Sigmoid colon (tissue), 7 donors: ENCODE data around the gene SRGAP2C. TPM values are rescaled to one million over a fixed set of nuclear protein-coding genes. Genes with fewer than 3 reads are reported as not detected.
"Not testable (repeated sequence)": the region's sequence is repeated elsewhere in the genome, so short reads cannot be mapped to it uniquely, and the experiment has no call there.

Experiments used
- DNase-seq: peaks from one replicate; pipeline ENCODE4 v3.0.0-alpha.2; 2019
- H3K27ac ChIP-seq, 4 donors: fragments of 200-600 bp; sonication (generic); one replicate each; pipeline ENCODE4 v1.5.1; 2016 to 2019; ENCODE audit warnings: mild to moderate bottlenecking in 1 of 4
- H3K27me3 ChIP-seq, 3 donors: fragments of 200-600 bp; sonication (generic); one replicate each; pipeline ENCODE4 v1.5.1; 2019; ENCODE audit warnings: mild to moderate bottlenecking in 1 of 3
- H3K36me3 ChIP-seq, 4 donors: fragments of 200-600 bp; sonication (generic); one replicate each; pipeline ENCODE4 v1.5.1; 2016 to 2019
- H3K4me1 ChIP-seq, 4 donors: fragments of 200-600 bp; sonication (generic); one replicate each; pipeline ENCODE4 v1.5.1; 2017 to 2019
- H3K4me3 ChIP-seq, 4 donors: fragments of 200-600 bp; sonication (generic); one replicate each; pipeline ENCODE4 v1.5.1; 2017 to 2019; ENCODE audit warnings: mild to moderate bottlenecking in 2 of 4, moderate library complexity in 1 of 4
- H3K9me3 ChIP-seq, 4 donors: fragments of 200-600 bp in 3 of 4; sonication (generic) in 3 of 4; one replicate each; pipeline versions ENCODE4 v1.5.1 to v1.6.1; 2013 to 2019
- WGBS, 2 donors: extraction: QIAGEN DNeasy Blood & Tissue Kit; methylation state at CpG; one replicate each; pipeline ENCODE4 v1.1.7; 2013; 5-methylcytosine and 5-hydroxymethylcytosine counted together
- intact Hi-C: fragments of 100-400 bp; cut with DNase I; formaldehyde crosslinking; loops from one replicate; pipeline ENCODE4 v1.15.1; 2023
- polyA plus RNA-seq, 3 donors: library from polyadenylated mRNA; stranded (reverse); fragments of 200-250 nt; gene quantifications; one replicate each; pipeline ENCODE4 v1.2.3, GENCODE V29; 2013
- total RNA-seq, 4 donors: library from RNA; depleted of rRNA; stranded (reverse); fragments of >200 nt; gene quantifications; one replicate each; pipeline ENCODE4 v1.1.0, GENCODE V29; 2016
- donor health status: healthy with polysubstance abuse.
- donor health status: Bipolar disorder and iron deficiency.
- donor health status: healthy.

Gene SRGAP2C
- total and polyA plus RNA-seq, 7 donors, result 0.92 to 26.0 (median 20.9) TPM

DNA sequence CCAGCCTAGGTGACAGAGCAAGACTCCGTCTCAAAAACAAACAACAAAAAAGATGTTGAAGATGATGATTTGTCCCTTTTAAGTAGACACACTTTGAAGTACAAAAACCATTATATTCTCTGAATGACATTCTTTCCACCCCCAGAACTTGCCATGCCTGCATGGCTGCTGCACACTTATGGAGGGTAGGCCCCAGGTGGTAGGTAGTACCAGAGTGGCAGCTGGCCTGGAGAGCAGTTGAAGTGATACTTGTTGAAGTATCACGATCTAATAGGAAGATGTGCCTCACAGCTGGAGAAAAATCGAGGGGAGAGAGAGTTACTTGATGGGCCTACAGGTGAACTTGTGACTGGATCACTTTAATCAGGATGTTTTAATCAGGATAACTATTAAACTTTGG lies 15.0 kb downstream of the SRGAP2C start:
- intact Hi-C loops, H3K27ac ChIP-seq, H3K9me3 ChIP-seq, H3K36me3 ChIP-seq, DNase-seq, H3K27me3 ChIP-seq, H3K4me1 ChIP-seq, H3K4me3 ChIP-seq: not testable (repeated sequence)
- 88 to 100% methylated on average over 1 of the region's 3 CpGs for WGBS, 2 donors

DNA sequence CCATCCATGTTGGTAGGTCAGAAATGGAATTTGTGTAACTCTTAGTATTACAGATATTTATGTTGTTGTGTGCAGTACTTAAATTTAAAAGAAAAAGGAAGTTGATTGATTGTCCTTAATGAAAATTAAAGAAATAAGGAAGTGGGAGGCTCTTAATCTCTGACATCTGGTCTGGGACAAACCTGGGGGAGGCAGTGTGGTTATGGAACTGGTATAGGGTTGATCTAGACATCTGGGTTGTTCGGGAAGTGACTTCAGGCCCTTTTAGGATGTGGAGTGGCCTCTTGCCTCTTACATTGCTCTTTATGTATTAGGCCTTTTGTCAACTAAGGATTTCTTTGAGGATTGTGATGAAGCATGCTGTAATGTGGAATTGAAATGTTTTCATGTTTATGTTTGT lies 15.5 kb downstream of the SRGAP2C start:
- DNase-seq, intact Hi-C loops: not testable (repeated sequence)
- no CpG with 5 or more reads among the region's 1 CpG for WGBS, 2 donors

DNA sequence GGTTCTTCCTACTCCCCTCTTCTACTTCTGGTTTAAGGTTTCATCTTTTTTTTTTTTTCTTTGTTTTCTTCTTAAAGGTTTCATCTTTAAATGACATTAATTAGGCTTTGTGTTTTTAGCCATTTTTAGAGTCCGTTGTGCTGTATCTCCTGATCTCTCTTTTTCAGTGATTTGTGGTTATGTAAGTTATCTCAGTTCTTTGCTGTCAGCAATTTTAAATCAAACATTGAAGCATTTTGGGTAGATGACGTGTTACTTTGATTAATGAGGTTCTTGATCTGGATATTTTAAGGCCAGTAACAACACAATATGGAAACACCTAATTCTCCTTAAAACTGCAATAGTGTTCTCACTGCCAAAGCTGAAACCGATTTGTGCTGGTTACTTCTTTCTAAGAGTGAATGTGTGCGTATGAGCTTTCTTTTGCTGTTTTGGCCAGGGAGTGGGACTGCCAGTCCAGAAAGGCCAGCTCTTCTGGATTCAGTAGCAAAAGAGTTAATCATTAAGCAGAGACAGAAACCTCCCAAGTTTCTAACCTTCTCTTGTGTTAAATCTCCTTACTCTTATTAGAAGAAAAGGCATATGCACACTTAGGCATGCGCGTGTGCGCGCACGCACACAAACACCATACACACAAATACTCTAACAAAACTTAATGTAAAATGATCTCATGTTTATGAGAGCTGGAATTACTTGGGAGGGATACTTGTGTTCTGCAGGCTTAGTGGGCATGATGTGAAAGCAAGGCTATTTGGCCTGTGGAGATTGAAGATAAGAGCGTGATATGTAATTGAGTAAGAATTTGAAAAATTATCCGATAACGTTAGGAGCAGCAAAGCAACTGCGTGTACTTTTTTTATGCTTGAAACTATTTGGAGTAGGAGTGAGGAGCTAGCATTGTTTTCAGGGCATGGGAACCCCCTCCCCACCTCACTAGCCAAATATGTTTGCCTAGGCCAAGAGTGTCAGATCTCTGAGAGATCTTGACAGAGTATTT lies 16.5 kb downstream of the SRGAP2C start:
- H3K27ac ChIP-seq, H3K9me3 ChIP-seq, H3K4me1 ChIP-seq, H3K36me3 ChIP-seq, intact Hi-C loops, H3K27me3 ChIP-seq, DNase-seq, H3K4me3 ChIP-seq: not testable (repeated sequence)
- WGBS, 2 donors, result 87 to 91% methylated on average over 9 of the region's 13 CpGs

More for the DNA sequence above, 15.5 kb downstream of the SRGAP2C start:
- not testable (repeated sequence) for H3K4me3 ChIP-seq, H3K27me3 ChIP-seq, H3K27ac ChIP-seq, H3K9me3 ChIP-seq, H3K4me1 ChIP-seq, H3K36me3 ChIP-seq

DNA sequence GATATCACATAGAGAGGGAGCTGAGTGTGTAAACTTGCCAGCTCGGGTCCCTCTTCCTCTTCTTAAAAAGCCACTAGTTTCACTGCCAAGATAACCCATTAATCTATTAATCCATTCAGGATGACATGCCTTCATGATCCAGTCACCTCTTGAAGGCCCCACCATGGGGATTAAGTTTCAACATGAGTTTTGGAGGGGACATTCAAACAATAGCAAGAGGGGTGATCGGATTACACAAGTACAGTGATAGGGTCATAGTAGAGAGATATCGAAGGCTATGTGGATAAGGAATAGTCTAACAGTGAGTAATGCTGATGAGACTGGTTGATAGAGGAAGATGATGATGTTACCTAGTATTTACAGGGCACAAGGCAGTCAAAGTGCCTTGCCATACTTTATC lies 18.2 kb downstream of the SRGAP2C start:
- H3K36me3 ChIP-seq, H3K4me3 ChIP-seq, DNase-seq, H3K27me3 ChIP-seq, intact Hi-C loops, H3K27ac ChIP-seq, H3K4me1 ChIP-seq, H3K9me3 ChIP-seq: not testable (repeated sequence)
- WGBS, 2 donors, result 92 to 97% methylated on average over 3 of the region's 3 CpGs

DNA sequence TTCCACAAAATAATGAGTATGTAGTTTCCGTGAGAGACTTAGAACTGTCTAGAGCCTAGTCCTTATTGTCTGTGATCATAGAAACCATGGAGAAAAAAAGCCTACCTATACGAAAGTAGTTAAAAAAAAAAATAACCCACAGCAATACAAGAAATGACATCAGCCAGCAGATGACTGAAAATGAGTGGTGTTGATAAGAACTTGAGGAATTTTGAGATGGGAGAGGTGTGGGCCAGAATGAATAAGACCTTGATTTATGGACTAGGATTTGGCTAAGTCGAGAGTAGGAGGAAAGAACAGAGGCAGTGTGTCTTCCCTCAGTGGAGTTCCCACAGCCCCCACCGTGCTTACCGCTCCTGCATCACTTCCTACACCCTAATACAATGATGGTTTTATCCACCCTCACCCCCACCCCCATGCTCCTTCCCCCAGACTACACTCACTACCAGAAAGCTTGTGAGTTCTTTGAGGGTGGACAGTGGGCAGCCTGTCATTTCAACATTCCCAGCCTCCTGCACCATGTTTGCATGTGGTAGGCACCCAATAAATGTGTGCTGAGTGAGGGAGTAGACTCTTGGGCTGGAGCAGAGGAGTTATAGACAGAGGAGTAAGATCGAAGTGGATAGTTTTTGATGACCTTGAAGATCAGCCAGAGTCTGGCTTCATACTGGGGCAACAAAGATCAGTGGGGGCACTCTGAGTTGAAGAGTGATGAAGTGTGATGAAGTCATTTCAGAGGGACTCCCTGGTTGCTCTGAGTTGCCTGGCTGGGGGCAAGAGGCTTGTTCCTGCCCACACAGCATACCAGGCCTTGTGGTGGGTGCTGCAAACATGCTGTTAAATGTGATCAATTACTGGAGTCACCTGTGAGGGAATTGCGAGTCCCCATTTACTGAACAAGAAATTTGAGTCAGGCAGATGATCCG lies 21.3 kb downstream of the SRGAP2C start:
- DNase-seq, H3K36me3 ChIP-seq, H3K4me3 ChIP-seq, H3K27me3 ChIP-seq, H3K9me3 ChIP-seq, H3K27ac ChIP-seq, H3K4me1 ChIP-seq, intact Hi-C loops: not testable (repeated sequence)
- WGBS, 2 donors, result 90 to 99% methylated on average over 3 of the region's 8 CpGs

DNA sequence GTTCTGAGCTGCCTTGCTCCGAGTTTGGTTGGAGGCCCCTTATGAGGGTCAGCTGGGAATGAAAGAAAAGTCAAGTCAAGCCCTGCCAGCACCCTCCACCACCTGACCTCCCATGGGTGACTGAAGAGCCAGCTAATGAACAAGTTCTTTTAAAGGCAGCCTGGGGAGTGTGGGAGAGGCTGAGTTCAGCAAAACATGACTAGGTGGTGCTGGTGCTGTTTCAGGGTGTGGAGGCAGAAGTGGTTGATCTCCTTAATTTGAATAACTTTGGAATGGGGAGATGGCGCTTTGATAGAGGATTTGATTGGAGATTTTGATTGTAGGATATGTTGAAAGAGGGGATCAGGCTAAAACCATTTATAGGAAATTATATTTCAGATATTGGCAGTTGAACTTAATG lies 22.6 kb downstream of the SRGAP2C start:
- H3K27ac ChIP-seq, H3K27me3 ChIP-seq, H3K4me1 ChIP-seq, intact Hi-C loops, H3K4me3 ChIP-seq, DNase-seq, H3K36me3 ChIP-seq, H3K9me3 ChIP-seq: not testable (repeated sequence)
- WGBS, 2 donors, result 96 to 100% methylated on average over 1 of the region's 2 CpGs

DNA sequence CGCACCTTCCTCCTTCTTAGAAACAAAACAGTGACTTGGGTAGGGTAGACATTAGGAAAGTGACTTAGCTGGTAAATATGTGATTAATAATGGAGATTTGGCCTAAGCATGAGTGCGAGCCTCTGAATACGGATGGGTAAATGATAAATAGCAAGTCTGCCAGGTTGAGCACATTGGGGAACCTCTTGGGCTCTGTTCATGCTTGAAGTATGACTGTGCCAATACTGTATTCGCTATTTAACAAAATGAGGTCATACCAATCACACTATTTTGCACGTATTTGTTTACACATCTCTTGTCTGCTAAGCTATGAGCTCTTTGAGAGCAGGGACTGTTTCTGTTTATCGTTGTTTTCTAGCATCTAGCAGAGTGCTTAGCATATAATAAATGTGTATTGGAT lies 23.6 kb downstream of the SRGAP2C start:
- intact Hi-C loops, DNase-seq, H3K36me3 ChIP-seq, H3K4me1 ChIP-seq, H3K9me3 ChIP-seq, H3K27me3 ChIP-seq, H3K27ac ChIP-seq, H3K4me3 ChIP-seq: not testable (repeated sequence)
- WGBS, 2 donors, result 94% methylated on average over 4 to 5 of the region's 6 CpGs

DNA sequence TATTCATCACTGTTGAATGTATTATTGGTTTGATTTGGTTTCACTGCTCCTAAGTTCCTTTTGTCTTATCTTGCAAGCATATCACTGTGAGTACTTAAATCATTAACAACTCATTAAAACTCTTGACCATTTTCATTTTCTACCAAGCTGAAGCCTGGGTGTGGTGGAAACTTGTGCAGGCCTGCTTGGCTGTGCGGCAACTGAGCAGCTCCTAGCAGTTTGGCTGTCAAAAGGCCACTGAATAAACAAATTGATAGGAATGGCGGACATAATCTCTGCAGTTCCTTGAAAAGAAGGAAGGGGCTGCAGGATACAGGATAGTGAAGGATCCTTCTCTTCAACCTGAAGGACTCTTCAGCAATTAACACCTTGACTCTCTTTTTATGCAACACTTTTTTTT lies 26.0 kb downstream of the SRGAP2C start:
- H3K27me3 ChIP-seq, H3K9me3 ChIP-seq, H3K4me1 ChIP-seq, intact Hi-C loops, H3K4me3 ChIP-seq, H3K36me3 ChIP-seq, H3K27ac ChIP-seq, DNase-seq: not testable (repeated sequence)
- WGBS, 2 donors, result 74 to 87% methylated on average over 2 of the region's 2 CpGs

DNA sequence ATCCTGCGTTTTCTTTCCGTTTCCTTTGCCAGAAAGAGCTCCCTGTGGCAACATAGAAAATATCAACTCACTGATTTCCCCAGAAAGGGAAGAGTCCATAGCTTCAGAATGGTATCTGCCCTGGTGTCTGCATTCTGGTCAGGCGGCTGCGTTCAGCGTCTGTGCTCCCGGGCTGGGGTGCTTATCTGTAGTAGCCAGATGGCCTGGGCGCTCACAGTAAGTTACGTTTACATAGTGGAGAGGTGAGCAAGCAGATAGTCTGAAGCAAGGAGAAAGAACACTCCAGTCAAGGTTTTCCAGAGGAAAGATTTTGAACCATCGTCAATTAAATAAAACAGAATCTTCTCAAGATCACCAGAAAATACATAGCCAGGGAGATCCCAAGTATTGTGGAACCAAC lies 28.7 kb downstream of the SRGAP2C start:
- H3K4me3 ChIP-seq, H3K27me3 ChIP-seq, H3K36me3 ChIP-seq, intact Hi-C loops, H3K27ac ChIP-seq, H3K9me3 ChIP-seq, H3K4me1 ChIP-seq, DNase-seq: not testable (repeated sequence)
- WGBS, 2 donors, result 88% methylated on average over 7 of the region's 9 CpGs

DNA sequence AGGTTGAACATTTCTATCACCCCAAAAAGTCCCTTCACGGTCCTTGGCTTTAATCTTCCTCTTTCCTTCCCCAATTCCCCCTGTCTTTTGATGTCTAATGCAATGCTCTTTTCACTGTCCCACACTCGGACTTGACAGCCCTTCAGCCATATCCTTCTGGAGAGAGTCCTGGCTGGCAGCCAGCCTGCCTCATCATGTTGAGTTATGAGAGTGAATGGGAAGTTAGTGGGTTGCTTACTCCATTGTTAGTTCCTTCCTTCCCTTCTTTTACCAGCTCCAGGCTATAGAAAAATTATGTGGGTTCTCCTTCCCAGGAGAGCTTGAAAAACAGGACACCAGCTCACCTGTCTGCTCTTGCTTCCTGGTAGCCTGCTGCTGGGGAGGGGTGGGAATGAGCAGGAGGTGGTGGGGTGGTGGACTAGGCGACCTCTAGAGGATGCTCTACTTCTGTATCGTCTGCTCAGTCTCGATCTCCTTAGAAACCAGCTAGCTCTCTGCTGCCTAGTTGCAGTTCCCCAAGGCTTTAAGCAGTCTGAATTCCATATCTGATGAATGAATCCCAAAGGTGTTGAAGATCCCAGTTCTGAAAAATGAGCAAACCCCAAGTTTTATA lies 29.9 kb downstream of the SRGAP2C start:
- WGBS, 2 donors, result 40 to 72% methylated on average over 2 to 3 of the region's 5 CpGs
- H3K4me1 ChIP-seq, H3K9me3 ChIP-seq, DNase-seq, H3K27ac ChIP-seq, H3K27me3 ChIP-seq, H3K4me3 ChIP-seq, H3K36me3 ChIP-seq, intact Hi-C loops: not testable (repeated sequence)

DNA sequence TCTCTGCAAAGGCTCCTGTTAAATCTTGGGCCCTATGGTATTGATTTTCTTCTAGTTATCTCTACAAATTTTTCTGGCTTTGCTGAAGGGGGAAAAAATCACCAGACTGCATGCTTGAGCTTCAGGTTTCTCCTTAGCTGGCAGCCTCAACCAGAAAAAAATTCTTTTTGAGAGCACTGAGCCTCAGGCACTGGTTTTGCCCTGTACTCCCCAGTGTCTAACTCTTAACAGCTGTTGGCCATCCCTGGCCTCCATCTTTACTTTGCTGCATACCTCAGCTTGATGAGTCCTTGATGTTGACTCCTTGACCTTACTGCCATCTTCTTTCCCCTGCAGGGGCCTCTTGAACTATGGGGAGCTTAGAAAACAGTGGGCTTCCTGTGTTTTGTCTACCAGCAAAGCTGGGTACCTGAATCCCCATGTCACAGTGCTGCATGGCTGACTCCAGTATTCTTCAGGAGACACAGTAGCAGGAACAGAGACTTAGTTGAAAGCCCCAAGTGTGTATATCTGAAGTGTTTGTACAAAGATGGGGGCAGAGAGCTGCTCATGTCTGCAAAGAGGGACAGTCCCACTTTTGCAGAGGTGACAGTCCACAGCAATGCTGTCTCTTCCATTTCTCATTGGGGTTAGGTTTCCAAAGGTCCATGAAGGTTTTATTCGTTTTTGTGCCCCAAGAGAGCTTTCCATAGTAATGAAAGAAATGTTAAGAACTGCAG lies 31.1 kb downstream of the SRGAP2C start:
- H3K4me3 ChIP-seq, H3K36me3 ChIP-seq, H3K9me3 ChIP-seq, intact Hi-C loops, H3K27me3 ChIP-seq, DNase-seq, H3K4me1 ChIP-seq, H3K27ac ChIP-seq: not testable (repeated sequence)
- 28 to 69% methylated on average over 1 of the region's 1 CpG for WGBS, 2 donors

DNA sequence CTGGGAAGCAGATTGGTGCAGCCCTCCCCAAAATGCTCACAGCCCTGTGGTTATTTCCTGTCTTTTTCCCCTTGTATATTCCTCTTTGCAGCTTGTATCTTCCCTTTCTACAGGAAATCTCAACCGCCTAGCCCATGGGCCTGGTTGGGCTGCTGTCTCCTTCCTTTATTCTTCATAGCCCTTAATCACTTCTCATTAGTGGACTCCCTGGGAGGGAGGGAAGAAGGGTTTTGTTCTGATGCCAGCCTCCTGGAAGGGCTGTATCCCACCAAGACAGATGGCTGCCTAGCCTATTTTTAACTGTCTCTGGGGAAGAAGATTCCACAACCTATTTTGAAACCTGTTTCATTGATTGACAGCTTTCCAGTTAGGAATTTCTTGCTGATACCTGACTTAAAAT lies 31.9 kb downstream of the SRGAP2C start:
- H3K4me1 ChIP-seq, H3K27me3 ChIP-seq, H3K27ac ChIP-seq, H3K4me3 ChIP-seq, H3K36me3 ChIP-seq, intact Hi-C loops, H3K9me3 ChIP-seq, DNase-seq: not testable (repeated sequence)
- WGBS, 2 donors, result 57% methylated on average over 1 of the region's 1 CpG; no CpG with 5 or more reads in 1 of the 2 donors
